ENCODE results near the gene COPB1.

Gene COPB1

DNA sequence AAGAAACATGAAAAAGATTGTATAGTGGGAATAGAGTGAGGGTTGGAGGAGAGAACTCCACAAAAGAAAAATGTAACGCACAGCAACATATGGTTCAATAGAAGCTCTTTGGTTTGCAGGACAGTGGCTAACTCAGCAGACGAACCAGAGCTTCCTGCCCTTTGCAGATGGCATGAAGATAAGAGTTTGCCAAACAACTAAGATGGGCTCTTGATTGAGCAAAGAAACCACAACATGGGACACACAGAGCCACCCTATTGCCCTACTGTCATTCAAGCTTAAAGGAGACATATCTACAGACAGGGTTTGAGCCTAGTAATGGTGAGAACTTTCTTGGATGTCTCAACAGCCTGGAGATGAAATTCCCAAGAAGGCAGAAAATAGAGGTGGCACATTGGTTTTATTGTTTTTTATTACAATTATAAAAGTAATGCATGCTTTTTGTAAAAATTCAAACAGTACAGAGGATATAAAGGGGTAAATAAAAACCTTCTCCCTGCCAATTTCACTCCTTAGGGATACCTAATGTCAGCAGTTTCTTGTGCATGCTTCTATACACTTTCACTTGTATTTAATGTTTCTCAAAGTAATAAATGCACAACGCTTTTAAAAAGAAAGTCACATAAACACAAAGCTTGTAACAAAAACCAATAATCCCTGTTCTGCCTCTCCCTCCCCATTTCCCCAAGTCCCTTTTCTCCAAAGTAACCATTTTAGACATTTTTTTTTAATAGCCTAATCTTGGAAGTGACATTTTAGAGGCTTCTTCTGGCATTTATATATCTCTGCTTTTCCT, 63.7 kb downstream of the COPB1 start:
- no peak overlapping the region for H3K9ac ChIP-seq (ENCODE audit: low read length)
- no peak overlapping the region for H3K27ac ChIP-seq (ENCODE audit: low read depth, low read length)
- H3K9me3 ChIP-seq (ENCODE audit: insufficient read depth, low read length) = no peaks in the 10 kb centered on the region
- 0 out of 2 replicates have a peak, but pooled peaks cover 5% of the 10 kb centered on the region for H3K27me3 ChIP-seq (ENCODE audit: low read length)
- H4K20me1 ChIP-seq (ENCODE audit: low read depth, low read length) = no peaks in the 10 kb centered on the region
- no peaks in the 10 kb centered on the region for H3K36me3 ChIP-seq (ENCODE audit: low read length)
- no peaks in the 10 kb centered on the region for H3K79me2 ChIP-seq (ENCODE audit: insufficient read depth, low read length)
- no peak overlapping the region for H3K4me3 ChIP-seq (ENCODE audit: insufficient read depth, low read length, poor library complexity, severe bottlenecking)
- H3K4me2 ChIP-seq (ENCODE audit: low read depth, low read length, poor library complexity, severe bottlenecking) = no peak overlapping the region
- no peak for TF ChIP-seq EZH2phosphoT487 (conservative IDR thresholded peaks at IDR 0.05; ENCODE audit: low read length)
- TF ChIP-seq, protein P1, sequence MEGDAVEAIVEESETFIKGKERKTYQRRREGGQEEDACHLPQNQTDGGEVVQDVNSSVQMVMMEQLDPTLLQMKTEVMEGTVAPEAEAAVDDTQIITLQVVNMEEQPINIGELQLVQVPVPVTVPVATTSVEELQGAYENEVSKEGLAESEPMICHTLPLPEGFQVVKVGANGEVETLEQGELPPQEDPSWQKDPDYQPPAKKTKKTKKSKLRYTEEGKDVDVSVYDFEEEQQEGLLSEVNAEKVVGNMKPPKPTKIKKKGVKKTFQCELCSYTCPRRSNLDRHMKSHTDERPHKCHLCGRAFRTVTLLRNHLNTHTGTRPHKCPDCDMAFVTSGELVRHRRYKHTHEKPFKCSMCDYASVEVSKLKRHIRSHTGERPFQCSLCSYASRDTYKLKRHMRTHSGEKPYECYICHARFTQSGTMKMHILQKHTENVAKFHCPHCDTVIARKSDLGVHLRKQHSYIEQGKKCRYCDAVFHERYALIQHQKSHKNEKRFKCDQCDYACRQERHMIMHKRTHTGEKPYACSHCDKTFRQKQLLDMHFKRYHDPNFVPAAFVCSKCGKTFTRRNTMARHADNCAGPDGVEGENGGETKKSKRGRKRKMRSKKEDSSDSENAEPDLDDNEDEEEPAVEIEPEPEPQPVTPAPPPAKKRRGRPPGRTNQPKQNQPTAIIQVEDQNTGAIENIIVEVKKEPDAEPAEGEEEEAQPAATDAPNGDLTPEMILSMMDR (IDR thresholded peaks at IDR 0.05; ENCODE audit: insufficient read depth, low read length, poor library complexity, severe bottlenecking) = no peak
- H3K9me2 ChIP-seq (replicated peaks; ENCODE audit: insufficient read depth, low read length) = no peaks in the 10 kb centered on the region
- no peak overlapping the region for H2AFZ ChIP-seq (ENCODE audit: low read depth, low read length, severe bottlenecking)
- no peaks in the 10 kb centered on the region for H3F3A ChIP-seq (ENCODE audit: insufficient read depth)

DNA sequence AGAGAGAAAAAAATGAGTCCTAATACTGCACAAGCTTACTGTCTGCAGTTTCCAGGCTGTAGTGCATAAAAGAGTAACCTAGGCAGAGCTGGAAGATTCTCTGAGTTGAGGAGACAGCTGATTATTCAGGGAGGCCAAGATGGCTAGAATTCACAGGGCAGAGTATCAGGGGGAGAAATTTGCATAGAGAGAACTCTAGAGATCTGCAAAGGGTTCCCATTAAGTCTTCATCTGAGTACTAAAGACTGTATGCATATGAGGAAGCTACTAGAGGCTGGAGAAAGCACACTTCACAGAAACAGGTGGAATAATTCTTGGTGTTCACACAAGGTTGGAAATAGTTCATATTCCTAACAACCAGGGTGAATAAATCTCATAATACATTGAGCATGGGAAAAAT, 74.0 kb downstream of the COPB1 start:
- H3K4me2 ChIP-seq (ENCODE audit: low read depth, low read length, poor library complexity, severe bottlenecking) = no peak overlapping the region
- no peaks in the 10 kb centered on the region; the same call in 1 of the 2 replicates for H4K20me1 ChIP-seq (ENCODE audit: low read depth, low read length)
- no peaks in the 10 kb centered on the region; the same call in 1 of the 2 replicates for H3F3A ChIP-seq (ENCODE audit: insufficient read depth)
- H3K79me2 ChIP-seq (ENCODE audit: insufficient read depth, low read length) = no peaks in the 10 kb centered on the region
- H3K4me3 ChIP-seq (ENCODE audit: insufficient read depth, low read length, poor library complexity, severe bottlenecking) = no peak overlapping the region
- H3K9ac ChIP-seq (ENCODE audit: low read length) = no peak overlapping the region
- no peak overlapping the region for H3K27ac ChIP-seq (ENCODE audit: low read depth, low read length)
- no peaks in the 10 kb centered on the region for H3K36me3 ChIP-seq (ENCODE audit: low read length)
- no peak overlapping the region for H2AFZ ChIP-seq (ENCODE audit: low read depth, low read length, severe bottlenecking)
- no peaks in the 10 kb centered on the region for H3K27me3 ChIP-seq (ENCODE audit: low read length)
- no peaks in the 10 kb centered on the region for H3K9me2 ChIP-seq (replicated peaks; ENCODE audit: insufficient read depth, low read length)
- no peaks in the 10 kb centered on the region for H3K9me3 ChIP-seq (ENCODE audit: insufficient read depth, low read length)
- TF ChIP-seq, protein P1 (IDR thresholded peaks at IDR 0.05; ENCODE audit: insufficient read depth, low read length, poor library complexity, severe bottlenecking) = no peak
- TF ChIP-seq EZH2phosphoT487 (conservative IDR thresholded peaks at IDR 0.05; ENCODE audit: low read length) = no peak

GRCh38 chr11:14424096-14424495, 75.5 kb downstream of the COPB1 start:
- no peak overlapping the region for H3K27ac ChIP-seq (ENCODE audit: low read depth, low read length)
- no peaks in the 10 kb centered on the region; the same call in 1 of the 2 replicates for H4K20me1 ChIP-seq (ENCODE audit: low read depth, low read length)
- H3F3A ChIP-seq (ENCODE audit: insufficient read depth) = no peaks in the 10 kb centered on the region; the same call in 1 of the 2 replicates
- H3K79me2 ChIP-seq (ENCODE audit: insufficient read depth, low read length) = no peaks in the 10 kb centered on the region
- no peaks in the 10 kb centered on the region for H3K9me3 ChIP-seq (ENCODE audit: insufficient read depth, low read length)
- no peak overlapping the region for H3K4me3 ChIP-seq (ENCODE audit: insufficient read depth, low read length, poor library complexity, severe bottlenecking)
- no peak overlapping the region for H3K4me2 ChIP-seq (ENCODE audit: low read depth, low read length, poor library complexity, severe bottlenecking)
- H3K9me2 ChIP-seq (replicated peaks; ENCODE audit: insufficient read depth, low read length) = no peaks in the 10 kb centered on the region
- no peaks in the 10 kb centered on the region for H3K36me3 ChIP-seq (ENCODE audit: low read length)
- H3K27me3 ChIP-seq (ENCODE audit: low read length) = no peaks in the 10 kb centered on the region
- no peak for TF ChIP-seq EZH2phosphoT487 (conservative IDR thresholded peaks at IDR 0.05; ENCODE audit: low read length)
- TF ChIP-seq, protein P1 (IDR thresholded peaks at IDR 0.05; ENCODE audit: insufficient read depth, low read length, poor library complexity, severe bottlenecking) = no peak
- H2AFZ ChIP-seq (ENCODE audit: low read depth, low read length, severe bottlenecking) = no peak overlapping the region
- no peak overlapping the region for H3K9ac ChIP-seq (ENCODE audit: low read length)
